Measurements from ENCODE around the gene NDRG4.

GRCh38 chr16:58467905-58468304 lies 32.0 kb upstream of the NDRG4 start:
- TF ChIP-seq CTCF (IDR thresholded peaks at IDR 0.05; ENCODE audit: low read depth, low read length, poor library complexity, severe bottlenecking) (no peak), EZH2phosphoT487 (IDR thresholded peaks at IDR 0.05; ENCODE audit: borderline replicate concordance, low read length) (no peak)

Measured in DOHH2 (cell line).